RWPE2 (cell line): ENCODE measurements around the gene CCNJL.
A peak's percentile ranks its signal among the peaks of the same experiment; 100 is the strongest.
"Not testable (repeated sequence)": the region's sequence is repeated elsewhere in the genome, so short reads cannot be mapped to it uniquely, and the experiment has no call there.

Experiments
- ATAC-seq: fragments of 200-7000 bp; cut with Tn5 transposase; 3 replicates; pipeline ENCODE4 v1.9.1; 2021; ENCODE audit warnings: low read depth
- DNase-seq: peaks from one replicate; pipeline ENCODE4 v3.0.0-alpha.2; 2020; ENCODE audit warnings: low spot score
- H3K27ac ChIP-seq: fragments of 450-650 bp; 2 replicates; pipeline ENCODE4 v1.5.1; 2017; ENCODE audit warnings: mild to moderate bottlenecking; ENCODE audit not compliant: poor library complexity, severe bottlenecking
- H3K27me3 ChIP-seq: fragments of 250-450 bp; sonication (Bioruptor Pico); 2 replicates; pipeline ENCODE4 v1.5.1; 2021; ENCODE audit warnings: mild to moderate bottlenecking, moderate library complexity; ENCODE audit not compliant: insufficient read depth, poor library complexity, severe bottlenecking
- H3K36me3 ChIP-seq: fragments of 250-450 bp; sonication (Bioruptor Pico); 2 replicates; pipeline ENCODE4 v1.5.1; 2020; ENCODE audit warnings: low read depth, mild to moderate bottlenecking, moderate library complexity
- H3K4me1 ChIP-seq: fragments of 250-450 bp; sonication (Bioruptor Pico); 2 replicates; pipeline ENCODE4 v1.5.1; 2021; ENCODE audit warnings: mild to moderate bottlenecking, moderate library complexity; ENCODE audit not compliant: insufficient read depth, poor library complexity, severe bottlenecking
- H3K4me3 ChIP-seq: fragments of 250-450 bp; sonication (Bioruptor Pico); 2 replicates; pipeline ENCODE4 v1.5.1; 2021; ENCODE audit warnings: mild to moderate bottlenecking, moderate library complexity; ENCODE audit not compliant: severe bottlenecking
- H3K9me3 ChIP-seq: fragments of 250-450 bp; sonication (Bioruptor Pico); 2 replicates; pipeline ENCODE4 v1.5.1; 2021; ENCODE audit warnings: mild to moderate bottlenecking, moderate library complexity; ENCODE audit not compliant: severe bottlenecking
- CTCF ChIP-seq: fragments of 450-650 bp; IDR thresholded peaks from one replicate; pipeline ENCODE4 v1.5.1; 2017; ENCODE audit warnings: mild to moderate bottlenecking, moderate library complexity; ENCODE audit not compliant: poor library complexity, severe bottlenecking

The CCNJL gene

DNA sequence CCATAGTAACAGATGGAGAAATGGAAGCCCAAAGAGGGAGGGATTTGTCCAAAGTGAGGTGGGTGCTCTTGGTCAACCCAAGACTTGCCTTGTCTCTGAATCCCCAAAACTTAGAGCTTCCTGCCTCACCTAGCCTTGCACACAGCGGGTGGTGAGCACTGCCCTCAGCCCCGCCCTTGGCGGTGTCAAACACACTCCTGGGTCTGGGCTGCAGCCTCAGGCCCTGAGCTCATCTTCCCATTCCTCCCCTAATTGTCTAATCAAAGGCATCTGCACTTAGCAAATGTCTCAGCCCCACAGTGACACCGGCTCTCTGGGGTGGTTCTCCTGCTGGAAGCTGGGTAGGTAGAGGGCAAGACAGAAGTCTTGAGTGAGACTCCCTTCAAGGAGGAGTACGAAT, 62.1 kb downstream of the CCNJL start:
- Histone ChIP-seq H3K4me3 (no peak overlapping the region), H3K27ac (no peak overlapping the region), H3K27me3 (no peaks in the 10 kb centered on the region), H3K4me1 (no peaks in the 10 kb centered on the region), H3K9me3 (no peaks in the 10 kb centered on the region), H3K36me3 (peaks cover 31% of the 10 kb centered on the region)
- TF ChIP-seq CTCF = no peak
- DNase-seq (no peak), ATAC-seq (no peak)

DNA sequence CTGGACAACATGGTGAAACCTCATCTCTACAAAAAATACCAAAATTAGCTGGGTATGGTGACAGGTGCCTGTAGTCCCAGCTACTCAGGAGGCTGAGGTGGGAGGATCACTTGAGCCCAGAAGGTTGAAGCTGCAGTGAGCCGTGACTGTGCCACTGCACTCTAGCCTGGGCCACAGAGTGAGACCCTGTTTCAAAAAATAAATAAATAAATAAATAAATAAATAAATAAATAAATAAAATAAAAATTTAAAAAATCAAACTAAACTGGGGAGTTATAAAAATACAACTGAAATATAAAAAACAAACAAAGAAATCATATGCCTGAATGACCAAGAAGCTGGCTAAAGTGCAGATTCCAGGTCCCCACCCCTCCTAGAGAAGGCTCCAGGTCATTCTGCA, 62.8 kb downstream of the CCNJL start:
- not testable (repeated sequence) for H3K27me3 ChIP-seq, H3K9me3 ChIP-seq, ATAC-seq, DNase-seq, H3K4me1 ChIP-seq, H3K27ac ChIP-seq, H3K4me3 ChIP-seq
- peaks cover 27% of the 10 kb centered on the region for H3K36me3 ChIP-seq

- Histone ChIP-seq H3K27ac (no peak overlapping the region), H3K4me1 (peaks cover 3% of the 10 kb centered on the region), H3K4me3 (no peak overlapping the region), H3K27me3 (no peaks in the 10 kb centered on the region), H3K36me3 (no peaks in the 10 kb centered on the region), H3K9me3 (no peaks in the 10 kb centered on the region)
- TF ChIP-seq CTCF = no peak
- ATAC-seq (0 out of 3 replicates have a peak, but pooled peaks have one; percentile 4), DNase-seq (no peak)
Measured at GRCh38 chr5:160245506-160246086, 66.8 kb downstream of the CCNJL start.

GRCh38 chr5:160242145-160242544, 70.2 kb downstream of the CCNJL start:
- Histone ChIP-seq H3K4me1 (peaks cover 3% of the 10 kb centered on the region), H3K27me3 (no peaks in the 10 kb centered on the region), H3K9me3 (no peaks in the 10 kb centered on the region), H3K4me3 (no peak overlapping the region), H3K36me3 (no peaks in the 10 kb centered on the region), H3K27ac (no peak overlapping the region)
- DNase-seq (no peak), ATAC-seq (no peak)
- TF ChIP-seq CTCF = no peak

DNA sequence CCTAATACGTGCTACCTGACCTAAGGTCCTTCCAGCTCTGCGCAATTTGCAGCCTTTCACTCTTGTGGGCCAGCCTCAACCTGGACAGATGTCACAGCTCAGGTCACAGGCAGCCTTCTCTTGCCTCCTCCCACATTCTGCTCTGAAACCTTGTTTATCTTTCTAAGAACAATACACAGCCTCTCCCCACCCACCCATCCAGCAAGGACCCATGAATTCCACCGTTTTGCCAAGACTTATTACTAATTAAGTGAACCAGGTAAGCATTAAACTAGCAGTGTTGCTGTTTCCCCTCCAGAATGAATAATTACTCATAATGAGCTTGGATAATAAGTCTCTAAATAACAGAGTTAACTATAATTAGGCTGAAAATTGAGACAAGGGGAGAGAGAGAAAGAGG, 72.0 kb downstream of the CCNJL start:
- ATAC-seq (no peak), DNase-seq (no peak)
- Histone ChIP-seq H3K9me3 (no peaks in the 10 kb centered on the region), H3K4me1 (peaks cover 3% of the 10 kb centered on the region), H3K36me3 (no peaks in the 10 kb centered on the region), H3K27ac (no peak overlapping the region), H3K4me3 (no peak overlapping the region), H3K27me3 (no peaks in the 10 kb centered on the region)
- TF ChIP-seq CTCF = no peak
